Suppressor macrophage (primary cell): Measurements from ENCODE around the gene STK32A.

Source experiments
- DNase-seq, 4 experiments: peaks; one replicate each; pipeline ENCODE4 v3.0.0-alpha.2; 2020 to 2022

The STK32A gene

DNA sequence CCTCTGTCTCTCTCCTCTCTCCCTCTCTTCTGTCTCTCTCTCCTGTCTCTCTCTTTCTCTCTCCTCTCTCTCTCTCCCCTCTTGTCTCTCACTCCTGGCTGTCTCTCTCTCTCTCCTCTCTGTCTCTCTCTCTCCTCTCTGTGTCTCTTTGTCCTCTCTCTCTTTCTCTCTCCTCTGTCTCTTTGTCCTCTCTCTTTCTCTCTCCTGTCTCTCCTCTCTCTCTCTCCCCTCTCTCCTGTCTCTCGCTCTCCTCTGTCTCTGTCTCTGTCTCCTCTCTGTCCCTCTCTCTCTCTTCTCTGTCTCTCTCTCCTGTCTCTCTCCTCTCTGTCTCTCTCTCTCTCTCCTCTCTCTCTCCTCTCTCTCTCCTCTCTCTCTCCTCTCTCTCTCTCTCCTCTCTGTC is 25.0 kb downstream of the STK32A start:
- no peak for DNase-seq

DNA sequence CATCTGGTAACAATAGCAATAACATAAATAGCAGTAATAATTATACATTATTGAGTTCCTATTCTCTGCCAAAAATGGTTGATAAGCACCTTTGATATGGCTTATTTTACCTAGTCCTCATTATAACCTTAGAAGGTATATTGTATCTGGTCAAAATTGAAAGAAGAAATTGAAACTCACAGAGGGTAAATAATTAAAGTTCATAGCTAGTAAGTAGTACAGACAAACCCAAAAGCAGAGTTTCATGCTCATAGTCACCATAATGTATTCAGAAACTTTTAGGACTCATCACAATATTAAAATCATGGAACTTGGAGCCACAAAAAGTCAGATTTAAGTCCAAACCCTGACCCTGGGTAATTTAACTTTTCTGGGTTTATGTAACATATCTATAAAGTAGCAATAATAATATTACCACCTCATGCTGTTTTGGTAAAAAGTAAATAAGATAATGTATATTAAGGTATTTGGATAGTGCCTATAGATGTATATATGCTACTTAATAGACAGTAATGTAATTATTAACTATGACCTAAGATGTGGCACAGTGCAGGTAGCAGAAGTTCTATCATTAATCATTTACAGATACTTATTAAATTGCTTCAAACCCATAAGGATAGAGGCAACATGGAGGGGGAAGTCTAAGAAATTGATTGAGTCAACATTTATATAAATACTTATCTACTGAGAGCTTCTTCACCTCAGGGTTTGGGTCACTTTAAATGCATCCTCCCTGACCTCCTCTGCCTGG is 32.4 kb downstream of the STK32A start:
- DNase-seq = no peak

DNA sequence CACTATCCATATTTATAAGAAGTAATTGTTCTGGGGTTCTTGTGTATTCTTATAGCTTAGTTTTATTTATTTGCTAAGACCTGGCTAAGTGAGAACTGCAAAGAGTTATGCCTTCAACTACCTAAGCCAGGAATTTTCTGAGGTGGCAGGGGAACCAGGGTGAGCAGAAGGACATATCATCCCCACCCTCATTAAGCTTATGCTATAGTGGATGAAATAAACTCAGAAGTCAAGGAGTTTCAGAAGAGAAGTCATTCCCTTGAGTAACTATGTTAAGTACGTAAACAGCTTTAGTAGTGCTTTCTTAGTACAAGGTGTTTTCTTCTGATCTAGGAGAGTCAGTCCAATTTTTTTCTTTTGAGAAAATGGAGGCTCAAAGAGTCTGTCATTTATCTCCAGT is 41.7 kb downstream of the STK32A start:
- no peak for DNase-seq

DNA sequence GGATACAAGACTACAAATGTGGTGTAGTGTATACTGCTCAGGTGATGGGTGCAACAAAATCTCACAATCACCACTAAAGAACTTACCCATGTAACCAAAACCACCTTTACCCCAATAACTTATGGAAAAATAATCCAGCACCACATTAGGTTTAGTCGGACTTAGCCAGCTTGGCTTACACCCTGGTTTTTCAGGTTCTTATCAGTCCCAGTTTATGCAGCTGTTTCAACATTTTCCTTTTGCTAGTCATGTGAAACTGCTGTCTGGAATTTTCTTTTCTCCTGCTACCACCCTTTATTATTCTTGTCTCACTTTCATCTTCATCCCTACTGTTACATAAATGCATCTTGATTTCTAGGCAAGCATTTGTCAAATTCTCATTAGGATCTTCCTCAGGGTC is 51.5 kb downstream of the STK32A start:
- no peak for DNase-seq

DNA sequence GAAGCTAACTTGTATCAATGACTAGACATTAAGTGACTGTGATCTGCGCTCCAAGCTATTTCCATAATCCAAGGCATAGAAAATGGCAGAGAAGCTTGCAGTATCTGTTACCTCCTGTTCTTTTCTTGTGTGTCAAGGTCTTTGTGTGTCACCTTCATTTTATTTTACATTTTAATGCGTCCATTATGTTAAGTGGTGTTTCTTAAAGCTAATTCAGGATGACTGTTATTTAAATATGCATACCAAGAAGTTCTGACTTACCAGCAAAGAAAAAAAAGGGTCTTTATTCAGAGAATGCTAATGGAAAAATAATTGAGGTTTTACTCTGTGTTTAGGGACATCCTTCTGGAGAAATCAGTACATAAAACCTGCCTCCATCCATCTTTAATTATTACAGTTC is 52.3 kb downstream of the STK32A start:
- DNase-seq = no peak

DNA sequence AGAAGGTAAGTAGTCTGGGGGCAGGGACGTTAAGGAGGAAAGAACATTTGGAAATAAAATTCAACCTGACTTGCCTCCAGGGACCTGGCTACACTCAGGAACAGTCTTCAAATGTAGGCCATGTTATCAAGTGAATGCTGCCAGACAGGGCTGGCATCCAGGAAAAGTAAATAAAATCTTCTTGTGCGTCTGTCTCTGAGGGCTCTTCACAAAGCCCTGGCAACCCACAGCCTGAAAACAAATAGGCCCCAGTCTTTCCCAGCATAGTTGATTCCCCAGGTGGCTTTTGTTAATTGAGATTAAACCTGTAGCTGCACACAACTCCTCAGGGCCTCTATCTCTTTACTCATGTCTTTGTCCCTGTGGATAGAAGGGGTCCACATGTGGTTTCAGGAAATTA is 55.4 kb downstream of the STK32A start:
- DNase-seq = no peak

DNA sequence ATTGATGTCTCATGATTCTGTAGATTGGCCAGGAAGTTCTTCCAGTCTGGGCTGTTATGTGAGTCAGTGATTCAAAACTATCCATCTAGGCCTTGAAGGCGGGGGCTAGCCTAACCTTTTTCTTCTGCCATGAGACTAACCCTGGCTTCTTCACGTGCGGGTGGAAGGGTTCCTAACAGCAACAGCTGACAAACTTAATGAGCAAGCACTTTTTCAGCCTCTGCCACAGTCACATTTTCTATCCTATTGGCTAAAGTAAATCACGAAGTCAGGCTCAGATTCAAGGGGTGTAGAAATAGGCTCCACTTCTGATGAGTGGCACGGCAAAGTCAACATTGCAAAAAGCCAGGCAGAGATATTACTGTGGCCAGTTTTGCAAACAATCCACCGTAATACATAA is 68.4 kb downstream of the STK32A start:
- DNase-seq = no peak

DNA sequence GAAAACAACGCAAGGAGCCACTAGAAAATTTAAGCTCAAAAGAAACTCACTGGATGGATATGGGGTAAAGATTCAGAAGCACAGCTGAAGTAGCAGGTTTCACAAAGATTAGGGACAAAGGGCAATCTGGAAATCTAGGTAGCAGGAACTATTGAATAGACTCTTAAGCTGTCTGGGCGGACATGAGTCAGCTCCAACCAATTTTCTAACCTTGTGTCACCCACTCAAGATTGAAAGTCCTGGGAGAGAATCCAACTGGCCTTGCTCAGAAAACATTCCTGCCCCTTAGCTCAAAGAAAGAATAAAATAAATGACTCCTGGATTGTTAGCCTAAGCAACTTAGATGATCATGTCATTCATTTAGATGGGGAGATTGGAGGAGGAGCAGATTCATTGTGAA is 69.2 kb downstream of the STK32A start:
- DNase-seq = no peak

DNA sequence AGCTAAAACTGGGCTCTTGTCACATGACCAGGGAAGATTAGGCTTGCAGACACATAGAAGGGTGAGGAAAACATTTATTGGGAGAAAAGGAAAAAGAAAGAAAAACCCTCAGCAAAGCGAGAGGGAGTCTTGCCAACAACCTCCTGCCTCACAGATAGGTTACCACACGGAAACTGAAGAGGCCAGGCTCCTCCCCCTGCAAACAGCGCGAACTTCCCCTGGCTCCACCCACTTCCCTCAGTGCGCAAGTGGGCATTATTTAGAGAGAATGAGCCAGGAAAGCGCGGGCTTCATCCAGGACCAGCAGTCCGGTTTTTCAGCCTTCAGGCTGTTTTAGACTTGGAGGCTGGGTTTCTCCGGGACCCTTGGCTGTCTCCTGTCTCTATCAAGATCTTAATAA is 70.3 kb downstream of the STK32A start:
- DNase-seq = no peak

DNA sequence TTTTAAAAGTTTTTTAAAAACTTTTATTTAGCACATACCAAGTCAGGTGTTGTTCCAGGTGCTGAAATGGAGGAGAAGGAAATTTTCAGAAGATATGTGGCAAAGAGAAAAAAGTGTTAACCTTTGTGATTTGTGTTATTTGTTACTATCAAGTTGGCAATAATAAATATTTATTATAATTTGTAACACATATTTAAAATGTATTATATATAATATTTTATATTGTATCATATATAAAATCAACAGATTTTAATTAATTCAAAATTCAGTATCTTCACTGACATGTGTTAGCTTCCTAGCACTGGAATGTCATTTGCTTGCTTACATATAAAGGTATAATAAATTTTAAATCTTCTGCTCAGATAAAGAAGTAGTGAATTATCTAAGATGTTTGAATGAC is 71.5 kb downstream of the STK32A start:
- DNase-seq = no peak

DNA sequence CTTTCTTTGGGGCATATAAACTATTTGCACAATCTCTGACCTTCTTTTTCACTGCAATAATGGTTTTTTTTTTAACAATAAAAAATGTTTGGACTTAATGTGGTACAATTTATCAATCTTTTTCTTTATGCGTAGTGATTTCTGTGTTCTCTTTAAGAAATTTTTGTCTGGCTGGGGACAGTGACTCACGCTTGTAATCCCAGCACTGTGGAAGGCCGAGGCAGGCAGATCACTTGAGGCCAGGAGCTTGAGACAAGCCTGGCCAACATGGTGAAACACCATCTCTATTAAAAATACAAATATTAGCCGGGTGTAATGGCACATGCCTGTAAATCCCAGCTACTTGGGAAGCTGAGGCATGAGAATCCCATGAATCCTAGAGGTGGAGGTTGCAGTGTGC is 72.3 kb downstream of the STK32A start:
- no peak for DNase-seq

DNA sequence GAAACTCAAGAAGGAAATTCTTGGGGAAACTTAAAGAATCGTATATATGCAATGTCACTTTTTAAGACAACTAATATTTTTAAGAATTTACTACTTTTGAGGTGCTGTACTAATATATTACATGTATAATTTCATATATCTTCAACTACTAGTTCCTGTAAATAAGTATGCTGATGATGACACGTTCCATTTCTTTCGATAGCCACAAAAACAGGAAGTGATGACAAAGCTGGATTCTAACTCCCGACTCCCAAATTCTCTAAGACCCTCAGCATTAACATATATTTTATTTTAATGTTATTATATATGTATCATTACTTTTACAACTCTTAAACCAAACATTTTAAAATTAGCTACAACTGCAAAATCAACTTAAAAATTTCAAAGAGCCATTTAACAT is 74.8 kb downstream of the STK32A start:
- peak in 3 of 4 experiments; percentile 7 to 63 (median 58) for DNase-seq

DNA sequence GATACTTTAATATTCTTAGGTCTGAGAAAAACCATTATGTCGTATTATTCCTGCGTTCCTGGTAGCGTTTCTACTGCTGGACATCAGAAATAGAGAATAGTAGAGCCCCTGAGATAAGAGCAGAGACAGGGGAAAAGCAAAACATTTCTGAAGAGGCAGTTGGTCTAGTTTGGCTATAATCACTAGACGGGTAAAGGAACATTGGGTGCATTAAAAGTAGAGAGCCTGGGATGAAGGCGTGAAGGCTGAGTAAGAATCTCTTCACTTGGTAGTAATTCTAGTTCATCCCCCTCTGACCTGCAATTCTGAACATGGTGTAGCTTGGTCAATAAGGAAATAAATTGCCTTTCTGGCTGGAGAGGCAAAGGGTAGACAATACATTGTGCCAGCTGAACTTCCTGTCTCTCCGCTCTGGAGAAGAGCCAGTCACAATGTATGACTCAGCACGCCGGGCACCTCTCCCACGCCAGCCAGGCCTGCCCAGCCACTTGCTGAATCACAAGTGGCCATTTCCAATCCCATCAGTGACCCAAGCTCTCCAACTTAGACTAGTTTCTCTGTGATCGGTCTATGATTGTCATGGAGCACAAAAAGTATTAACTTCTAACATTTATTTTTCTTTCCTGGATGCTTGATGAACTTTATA is 75.4 kb downstream of the STK32A start:
- DNase-seq = peak; percentile 85 to 93 (median 90)

DNA sequence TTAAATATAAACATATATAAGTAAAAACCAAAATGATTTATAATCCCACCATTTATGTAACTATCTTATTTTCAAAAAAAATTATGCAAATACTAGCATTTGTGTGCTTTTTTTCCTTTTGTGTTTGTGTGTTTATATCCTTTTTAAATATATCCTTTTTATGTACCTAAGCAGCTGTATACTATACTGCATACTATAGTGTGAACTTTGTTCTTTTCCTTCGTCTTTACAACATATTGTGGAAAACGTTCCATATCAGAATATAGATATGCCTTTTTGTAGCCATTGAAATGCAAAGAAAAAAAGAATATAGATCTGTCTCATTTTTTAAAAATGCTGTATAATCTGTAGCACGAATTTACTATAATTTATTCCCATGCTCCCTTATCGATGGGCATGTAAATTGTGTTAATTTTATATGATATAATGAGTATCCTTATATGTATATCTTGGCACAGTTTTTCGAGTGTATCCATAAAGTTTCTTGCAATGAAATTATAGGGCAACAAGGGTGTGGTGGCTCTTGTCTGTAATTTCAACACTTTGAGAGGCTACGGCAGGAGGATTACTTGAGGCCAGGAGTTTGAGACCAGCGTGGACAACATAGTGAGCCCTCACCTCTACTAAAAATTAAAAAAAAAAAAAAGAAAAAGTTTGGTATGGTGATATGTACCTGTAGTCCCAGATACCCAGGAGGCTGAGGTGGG is 83.3 kb downstream of the STK32A start:
- no peak for DNase-seq

DNA sequence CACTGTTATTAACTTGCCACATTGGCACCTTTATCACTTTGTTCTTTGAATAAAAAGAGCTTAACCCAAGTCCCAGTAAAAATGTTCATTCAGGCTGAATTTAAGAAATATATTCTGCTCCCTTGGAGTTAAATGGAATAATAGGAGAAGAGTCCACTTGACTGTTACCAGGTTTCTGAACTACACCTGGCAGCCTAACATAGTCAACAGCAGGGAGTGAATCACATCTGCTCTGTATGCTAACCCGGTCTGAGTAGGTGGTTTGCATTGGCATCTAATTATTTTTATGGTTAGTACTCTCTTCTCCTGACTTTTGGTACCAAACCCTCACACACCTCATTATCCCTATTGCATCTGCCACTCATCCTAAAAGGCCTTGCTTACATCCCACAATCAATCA is 86.7 kb downstream of the STK32A start:
- DNase-seq = no peak

DNA sequence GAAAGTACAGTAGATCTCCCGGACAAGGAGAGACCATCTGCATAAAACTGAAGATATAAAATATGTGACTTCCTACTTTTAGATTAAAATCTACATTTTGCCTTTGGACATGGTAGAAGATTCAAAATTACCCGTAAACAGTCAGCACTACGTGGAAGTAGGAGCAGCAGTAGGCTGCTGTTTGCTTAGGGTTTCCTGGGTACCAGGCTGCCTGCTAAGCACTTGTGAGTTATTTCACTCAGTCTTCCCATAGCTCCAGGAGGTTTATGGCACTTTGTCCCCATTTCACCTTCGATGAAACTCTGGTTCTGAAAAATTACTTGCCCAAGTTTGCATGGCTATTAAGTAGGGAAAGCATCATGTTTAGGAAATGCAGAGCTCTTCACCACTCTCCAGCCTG is 92.6 kb downstream of the STK32A start:
- DNase-seq = no peak

DNA sequence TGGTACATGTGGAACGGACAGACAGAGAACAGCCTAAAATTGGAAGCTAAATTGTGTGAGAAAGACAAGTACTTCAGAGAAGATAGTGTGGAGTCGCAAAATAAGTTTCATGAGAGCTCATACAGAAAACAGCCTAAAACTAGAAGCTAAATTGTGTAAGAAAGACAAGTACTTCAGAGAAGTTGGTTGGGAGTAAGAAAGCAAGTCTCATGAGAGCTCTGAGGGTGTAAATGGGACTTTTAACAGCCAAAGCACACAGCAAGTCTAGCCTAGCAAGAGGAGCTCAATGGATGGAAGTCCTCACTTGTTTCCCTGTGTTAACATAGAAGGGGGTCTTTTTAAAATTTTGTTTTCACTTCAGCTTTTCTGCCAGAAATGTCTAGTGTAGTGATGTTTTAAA is 93.1 kb downstream of the STK32A start:
- DNase-seq = no peak

DNA sequence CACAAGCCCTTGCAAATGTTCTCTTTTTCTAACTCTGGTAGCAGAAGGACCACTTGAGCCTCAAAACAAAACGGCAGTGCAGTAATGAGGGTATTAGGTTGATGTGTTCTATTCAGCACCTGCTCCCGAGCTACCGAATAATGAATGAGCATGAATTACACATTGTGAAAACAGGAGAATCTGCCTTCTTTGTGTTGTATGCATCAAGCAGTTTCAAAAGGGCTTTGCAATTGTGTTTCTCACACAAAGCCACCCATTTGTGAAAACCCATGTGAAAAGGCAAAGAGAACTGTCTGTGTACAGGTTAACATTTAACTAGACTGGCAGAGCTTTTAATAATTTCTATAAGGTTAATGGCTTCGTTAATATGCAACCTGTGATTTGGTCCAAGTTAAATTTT is 97.8 kb downstream of the STK32A start:
- no peak for DNase-seq

DNA sequence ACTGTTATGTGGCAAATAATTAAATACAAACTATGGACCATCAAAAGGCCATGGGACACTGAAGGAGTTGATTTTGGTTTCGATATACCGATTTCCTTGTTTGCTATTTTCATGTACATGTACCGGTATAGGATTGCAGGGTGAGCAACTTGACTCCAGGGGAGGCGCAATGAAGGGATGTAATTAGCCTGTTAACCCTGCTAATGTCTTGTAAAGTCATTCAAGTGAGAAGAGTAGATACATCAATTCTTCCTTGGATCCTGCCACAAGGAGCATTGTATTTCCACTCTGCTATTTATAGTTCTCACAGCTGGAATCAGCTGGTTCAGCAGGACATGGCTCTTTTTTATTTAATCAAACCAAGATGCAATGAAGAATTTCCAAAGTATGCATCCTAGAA is 102.0 kb downstream of the STK32A start:
- DNase-seq = no peak

DNA sequence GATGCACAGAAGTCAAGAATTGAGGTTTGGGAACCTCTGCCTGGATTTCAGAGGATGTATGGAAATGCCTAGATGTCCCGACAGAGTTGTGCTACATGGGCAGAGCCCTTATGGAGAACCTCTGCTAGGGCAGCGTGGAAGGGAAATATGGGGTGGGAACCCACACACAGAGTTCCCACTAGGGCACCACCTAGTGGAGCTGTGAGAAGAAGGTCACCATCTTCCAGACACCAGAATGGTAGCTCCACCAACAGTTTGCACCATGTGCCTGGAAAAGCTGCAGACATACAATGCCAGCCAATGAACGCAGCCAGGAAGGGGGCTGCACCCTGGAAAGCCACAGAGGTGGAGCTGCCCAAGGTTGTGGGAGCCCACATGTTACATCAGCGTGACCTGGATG is 104.5 kb downstream of the STK32A start:
- no peak for DNase-seq

DNA sequence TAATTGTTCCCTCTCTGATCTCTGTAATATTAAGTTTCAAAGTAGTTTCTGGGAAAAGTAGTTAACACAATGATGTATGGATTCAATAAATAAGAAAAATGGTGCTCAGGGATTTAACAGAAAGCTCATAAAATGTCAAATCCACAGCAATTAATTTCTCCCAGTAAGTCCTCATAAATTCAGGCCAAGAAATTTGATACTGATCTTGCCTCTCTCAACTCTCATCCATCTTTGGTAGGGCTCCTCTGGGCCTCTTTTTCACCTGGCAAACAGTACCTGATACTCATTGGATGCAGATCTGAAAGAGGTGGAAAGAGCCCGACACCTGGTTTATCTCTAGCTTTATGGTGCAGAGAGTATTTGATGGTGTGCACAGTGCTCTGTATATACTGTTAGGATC is 106.1 kb downstream of the STK32A start:
- DNase-seq = no peak

DNA sequence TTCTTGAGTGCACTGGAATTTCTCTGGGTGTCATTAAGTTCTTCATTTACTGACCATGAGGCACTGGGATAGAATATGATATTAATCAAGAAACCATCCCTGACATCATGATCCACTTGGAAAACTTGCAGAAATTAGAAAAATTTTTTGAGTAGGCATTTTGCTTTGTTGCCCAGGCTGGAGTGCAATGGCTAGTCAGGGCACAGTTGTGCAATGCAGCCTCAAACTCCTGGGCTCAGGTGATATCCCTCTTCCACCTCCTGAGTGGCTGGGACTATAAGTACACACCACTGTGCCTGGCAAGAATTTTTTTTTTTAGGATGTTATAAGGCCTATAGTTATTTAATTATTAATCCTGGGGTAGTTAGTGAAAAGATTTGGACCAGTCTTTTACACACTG is 106.5 kb downstream of the STK32A start:
- no peak for DNase-seq

DNA sequence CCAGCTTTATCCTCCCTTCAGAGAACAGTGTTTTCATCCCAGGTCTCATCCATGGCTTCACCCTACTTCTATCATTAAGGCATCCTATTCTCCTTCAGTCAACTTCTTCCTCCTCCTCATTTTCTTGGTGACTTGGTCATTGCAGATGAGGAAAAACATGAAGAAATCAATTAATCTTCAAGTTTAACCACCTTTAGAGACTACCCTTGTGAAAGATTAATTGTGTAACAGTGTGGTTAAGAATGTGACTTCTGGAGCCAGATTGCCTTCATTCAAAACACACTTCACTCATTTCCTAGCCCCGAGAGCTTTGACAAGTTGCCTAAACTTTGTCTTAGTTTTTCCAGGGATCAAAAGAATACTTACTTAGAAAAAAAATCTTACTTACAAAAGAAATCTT is 110.0 kb downstream of the STK32A start:
- peak in 2 of 4 experiments; percentile 14 to 25 for DNase-seq

DNA sequence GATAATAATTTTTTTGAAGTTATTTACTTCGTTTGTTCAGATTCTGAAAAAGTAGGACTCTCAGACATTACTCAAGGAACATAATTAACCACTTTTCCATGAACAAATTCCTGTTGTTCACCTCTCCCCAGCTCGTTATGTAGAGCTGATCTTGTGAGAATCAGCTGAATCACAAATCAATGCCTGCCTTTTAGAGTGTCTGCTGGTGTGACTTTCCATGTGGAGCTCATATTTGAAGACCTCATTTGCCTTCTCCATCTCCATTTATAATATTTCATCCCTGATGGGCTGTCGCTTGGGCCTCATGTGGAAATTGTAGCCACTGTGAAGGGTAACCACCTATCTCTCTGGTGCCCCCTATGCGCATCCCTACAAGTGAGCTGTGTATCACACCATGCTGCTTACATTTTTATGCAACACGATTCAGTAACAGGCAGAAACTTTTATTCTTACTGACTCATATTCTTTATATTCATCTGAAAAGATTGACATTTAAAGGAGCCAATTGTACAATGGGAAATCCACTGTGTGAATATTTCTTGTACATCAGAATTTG is 111.3 kb downstream of the STK32A start:
- DNase-seq = no peak
